ENCODE data around the gene MPND.

- no peak for TF ChIP-seq POLR2A (IDR thresholded peaks at IDR 0.05; ENCODE audit: low read length)
- TF ChIP-seq GATA1 (IDR thresholded peaks at IDR 0.05; ENCODE audit: low read depth, low read length), result no peak
These were observed 9.3 kb downstream of the MPND start for GRCh38 chr19:4352701-4353121.
